Esophagus squamous epithelium (tissue), 5 donors: Measurements from ENCODE around the gene BUD23. TPM values are rescaled to one million over a fixed set of nuclear protein-coding genes. Genes with fewer than 3 reads are reported as not detected.

Experiments
- DNase-seq: peaks from one replicate; lab custom pipeline; 2025; lab: John Stamatoyannopoulos, UW
- H3K27ac ChIP-seq, 4 donors: fragments of 200-600 bp; sonication (generic); one replicate each; pipeline ENCODE4 v1.5.1; 2016 to 2019; ENCODE audit warnings: mild to moderate bottlenecking in 1 of 4
- H3K27me3 ChIP-seq, 4 donors: fragments of 200-600 bp; sonication (generic); 1 replicate in 3 of 4; 2 replicates in 1 of 4; pipeline versions ENCODE4 v1.5.1 to v1.6.0; 2017 to 2021; ENCODE audit warnings: antibody characterized with exemption in 1 of 4
- H3K36me3 ChIP-seq, 3 donors: fragments of 200-600 bp; sonication (generic); one replicate each; pipeline ENCODE4 v1.5.1; 2016 to 2019
- H3K4me1 ChIP-seq, 3 donors: fragments of 200-600 bp; sonication (generic); one replicate each; pipeline ENCODE4 v1.5.1; 2017 to 2019
- H3K4me3 ChIP-seq, 4 donors: fragments of 200-600 bp; sonication (generic); 1 replicate in 3 of 4; 2 replicates in 1 of 4; pipeline ENCODE4 v1.5.1; 2016 to 2019; ENCODE audit warnings: mild to moderate bottlenecking in 2 of 4, moderate library complexity in 1 of 4
- H3K9me3 ChIP-seq, 3 donors: fragments of 200-600 bp; sonication (generic); one replicate each; pipeline ENCODE4 v1.5.1; 2016 to 2019
- POLR2A ChIP-seq, 4 donors: fragments of 450-650 bp; IDR thresholded peaks; one replicate each; pipeline ENCODE4 v1.6.1; 2017; ENCODE audit warnings: antibody characterized with exemption in 4 of 4, mild to moderate bottlenecking in 4 of 4, moderate library complexity in 3 of 4
- WGBS, 2 donors: methylation state at CpG; one replicate each; pipeline ENCODE4 v1.1.5; 2018; 5-methylcytosine and 5-hydroxymethylcytosine counted together
- intact Hi-C: fragments of 100-400 bp; cut with DNase I; formaldehyde crosslinking; loops from one replicate; pipeline ENCODE4 v1.15.0; 2022
- total RNA-seq, 4 donors: library from RNA; depleted of rRNA; stranded (reverse); fragments of >200 nt; gene quantifications; one replicate each; pipeline ENCODE4 v1.1.0, GENCODE V29; 2016
- TF ChIP-seq, protein P1 (sequence below), 6 experiments: fragments of 450-650 bp in 4 of 6; fragments of 200-600 bp in 2 of 6; sonication (generic) in 2 of 6; IDR thresholded peaks; one replicate each; pipeline ENCODE4 v1.5.1; 2016 to 2019; ENCODE audit warnings: antibody characterized with exemption in 6 of 6, mild to moderate bottlenecking in 4 of 6, moderate library complexity in 4 of 6
- donor health status: DM: yes; HTN: yes; CAD: no.

The BUD23 gene
- total RNA-seq, 4 donors from 2014 or later = 24.9 to 44.7 (median 42.6) TPM

DNA sequence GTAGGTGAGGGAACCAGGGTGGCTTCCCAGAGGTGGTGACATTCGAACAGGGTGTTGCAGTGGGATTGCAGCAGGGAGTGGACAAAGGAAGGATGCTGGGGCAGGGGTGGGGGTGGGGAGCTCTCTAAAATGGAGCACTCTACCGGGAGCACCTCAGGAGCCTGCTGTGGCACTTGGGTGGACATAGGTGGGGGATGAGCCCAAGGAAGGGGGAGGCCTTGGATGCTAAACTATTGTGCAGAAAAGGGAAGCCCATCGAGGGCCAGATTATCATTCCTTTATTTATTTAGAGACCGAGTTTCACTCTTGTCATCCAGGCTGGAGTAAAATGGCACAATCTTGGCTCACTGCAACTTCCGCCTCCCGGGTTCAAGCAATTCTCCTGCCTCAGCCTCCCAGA lies 39.4 kb downstream of the BUD23 start:
- Histone ChIP-seq H3K36me3 (no peaks in the 10 kb centered on the region), H3K9me3 (no peaks in the 10 kb centered on the region), H3K4me3 (no peak overlapping the region), H3K4me1 (peaks cover 20 to 38% (median 22%) of the 10 kb centered on the region in 3 donors), H3K27me3 (peaks cover 0 to 25% (median 0%) of the 10 kb centered on the region in 4 donors), H3K27ac (no peak overlapping the region)
- 64 to 70% methylated on average over 6 of the region's 6 CpGs for WGBS, 2 donors
- intact Hi-C loops = loop anchor here (10.0 kb wide), 1 partner anchor 48 kb away; no protein-coding TSS in a partner anchor
- TF ChIP-seq, protein P1, sequence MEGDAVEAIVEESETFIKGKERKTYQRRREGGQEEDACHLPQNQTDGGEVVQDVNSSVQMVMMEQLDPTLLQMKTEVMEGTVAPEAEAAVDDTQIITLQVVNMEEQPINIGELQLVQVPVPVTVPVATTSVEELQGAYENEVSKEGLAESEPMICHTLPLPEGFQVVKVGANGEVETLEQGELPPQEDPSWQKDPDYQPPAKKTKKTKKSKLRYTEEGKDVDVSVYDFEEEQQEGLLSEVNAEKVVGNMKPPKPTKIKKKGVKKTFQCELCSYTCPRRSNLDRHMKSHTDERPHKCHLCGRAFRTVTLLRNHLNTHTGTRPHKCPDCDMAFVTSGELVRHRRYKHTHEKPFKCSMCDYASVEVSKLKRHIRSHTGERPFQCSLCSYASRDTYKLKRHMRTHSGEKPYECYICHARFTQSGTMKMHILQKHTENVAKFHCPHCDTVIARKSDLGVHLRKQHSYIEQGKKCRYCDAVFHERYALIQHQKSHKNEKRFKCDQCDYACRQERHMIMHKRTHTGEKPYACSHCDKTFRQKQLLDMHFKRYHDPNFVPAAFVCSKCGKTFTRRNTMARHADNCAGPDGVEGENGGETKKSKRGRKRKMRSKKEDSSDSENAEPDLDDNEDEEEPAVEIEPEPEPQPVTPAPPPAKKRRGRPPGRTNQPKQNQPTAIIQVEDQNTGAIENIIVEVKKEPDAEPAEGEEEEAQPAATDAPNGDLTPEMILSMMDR (IDR thresholded peaks at IDR 0.05) = no peak
- TF ChIP-seq POLR2A (IDR thresholded peaks at IDR 0.05) = no peak
- DNase-seq = no peak

DNA sequence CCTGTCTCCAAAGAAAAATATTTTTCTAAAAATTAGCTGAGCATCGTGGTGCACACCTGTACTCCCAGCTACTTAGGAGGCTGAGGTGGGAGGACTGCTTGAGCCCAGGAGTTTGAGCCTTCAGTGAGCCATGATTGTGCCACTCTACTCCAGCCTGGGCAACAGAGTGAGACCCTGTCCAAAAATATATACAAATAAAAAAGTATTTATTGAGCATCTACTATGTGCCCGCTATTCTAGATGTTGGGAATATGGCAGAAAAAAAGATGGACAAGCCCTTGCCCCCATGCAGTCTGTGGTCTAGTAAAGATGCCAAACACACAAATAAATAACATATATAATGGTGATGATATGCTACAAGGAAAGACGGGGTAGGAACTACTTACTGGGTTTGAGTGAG lies 40.4 kb downstream of the BUD23 start:
- WGBS, 2 donors = 77 to 80% methylated on average over 2 to 3 of the region's 3 CpGs
- DNase-seq = no peak
- Histone ChIP-seq H3K27me3 (peaks cover 0 to 27% (median 0%) of the 10 kb centered on the region in 4 donors), H3K4me1 (peaks cover 9 to 28% (median 11%) of the 10 kb centered on the region in 3 donors), H3K4me3 (no peak overlapping the region), H3K36me3 (no peaks in the 10 kb centered on the region), H3K27ac (no peak overlapping the region), H3K9me3 (no peaks in the 10 kb centered on the region)
- intact Hi-C loops = loop anchor here (10.0 kb wide), 1 partner anchor 49 kb away; no protein-coding TSS in a partner anchor
- TF ChIP-seq, protein P1 (IDR thresholded peaks at IDR 0.05) = no peak
- TF ChIP-seq POLR2A (IDR thresholded peaks at IDR 0.05) = no peak

DNA sequence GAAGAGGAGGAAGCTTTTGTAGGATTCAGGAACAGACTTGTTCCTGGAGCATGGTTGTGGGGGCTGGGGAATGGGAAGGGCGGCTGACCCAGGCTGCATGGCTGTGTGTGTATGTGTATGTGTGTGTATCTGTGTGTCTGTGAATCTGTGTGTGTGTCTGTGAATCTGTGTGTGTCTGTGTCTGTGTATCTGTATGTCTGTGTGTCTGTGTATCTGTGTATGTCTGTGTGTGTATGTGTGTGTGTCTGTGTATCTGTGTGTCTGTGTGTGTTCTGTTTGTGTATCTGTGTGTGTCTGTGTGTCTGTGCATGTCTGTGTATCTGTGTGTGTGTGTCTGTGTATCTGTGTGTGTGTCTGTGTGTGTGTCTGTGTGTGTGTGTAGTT lies 42.7 kb downstream of the BUD23 start:
- Histone ChIP-seq H3K4me3 (no peak overlapping the region), H3K27ac (no peak overlapping the region), H3K9me3 (no peaks in the 10 kb centered on the region), H3K27me3 (peaks cover 0 to 26% (median 0%) of the 10 kb centered on the region in 4 donors), H3K4me1 (peaks cover 0 to 16% (median 2%) of the 10 kb centered on the region in 3 donors), H3K36me3 (no peaks in the 10 kb centered on the region)
- no peak for DNase-seq
- WGBS, 2 donors = 38 to 50% methylated on average over 1 of the region's 1 CpG
- TF ChIP-seq POLR2A (IDR thresholded peaks at IDR 0.05) = no peak
- TF ChIP-seq, protein P1 (IDR thresholded peaks at IDR 0.05) = no peak
- intact Hi-C loops = loop anchor here (5.0 to 10.0 kb wide), 2 partner anchors 51 to 119 kb away; no protein-coding TSS in a partner anchor

DNA sequence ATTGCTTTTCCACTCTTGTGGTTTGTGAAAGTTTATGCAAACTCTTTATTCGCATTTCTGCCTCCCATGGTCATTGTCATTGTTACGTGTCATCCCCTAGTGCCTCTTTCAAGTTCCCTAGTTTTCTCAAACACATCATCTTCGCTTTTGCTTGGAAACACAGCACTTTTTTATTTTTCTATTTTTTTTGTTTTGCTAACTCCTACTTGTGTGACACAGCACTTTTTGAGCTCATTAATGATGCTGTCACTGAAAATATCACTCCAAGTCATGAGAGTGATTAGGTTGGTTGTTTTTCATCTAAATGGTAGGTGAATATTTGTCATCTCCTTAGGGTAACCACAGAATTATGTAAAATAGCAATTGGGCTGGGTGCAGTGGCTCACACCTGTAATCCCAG lies 44.6 kb downstream of the BUD23 start:
- 61 to 73% methylated on average over 3 of the region's 3 CpGs for WGBS, 2 donors

DNA sequence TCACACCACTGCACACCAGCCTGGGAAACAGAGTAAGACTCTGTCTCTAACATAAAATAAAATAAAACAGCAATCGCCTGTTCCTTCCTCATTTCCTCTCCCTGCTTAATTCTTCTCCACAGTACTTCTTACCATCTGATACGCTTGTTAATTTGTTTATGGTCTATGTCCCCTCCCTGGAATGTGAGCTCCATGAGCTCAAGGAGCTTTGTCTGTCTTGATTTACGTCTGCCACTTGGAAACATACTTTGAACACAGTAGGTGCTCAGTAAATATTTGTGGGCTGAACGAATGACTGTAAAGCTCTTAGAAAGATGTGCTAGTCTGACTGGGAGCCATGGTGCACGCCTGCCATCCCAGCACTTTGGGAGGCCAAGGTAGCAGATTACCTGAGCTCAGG lies 45.2 kb downstream of the BUD23 start:
- no peak overlapping the region for H3K4me3 ChIP-seq
- no peak for DNase-seq
- H3K27ac ChIP-seq = no peak overlapping the region
- TF ChIP-seq POLR2A (IDR thresholded peaks at IDR 0.05) = no peak
- TF ChIP-seq, protein P1 (IDR thresholded peaks at IDR 0.05) = no peak
- intact Hi-C loops = loop anchor here (5.0 to 10.0 kb wide), 2 partner anchors 54 to 121 kb away; no protein-coding TSS in a partner anchor
- H3K27me3 ChIP-seq = peaks cover 0 to 26% (median 0%) of the 10 kb centered on the region in 4 donors
- H3K36me3 ChIP-seq = no peaks in the 10 kb centered on the region
- no peaks in the 10 kb centered on the region for H3K9me3 ChIP-seq
- 51 to 68% methylated on average over 5 of the region's 5 CpGs for WGBS, 2 donors
- H3K4me1 ChIP-seq = peaks cover 0 to 3% (median 0%) of the 10 kb centered on the region in 3 donors

More for the DNA sequence above, 44.6 kb downstream of the BUD23 start:
- no peaks in the 10 kb centered on the region for H3K36me3 ChIP-seq
- DNase-seq = no peak
- peaks cover 0 to 26% (median 0%) of the 10 kb centered on the region in 4 donors for H3K27me3 ChIP-seq
- no peaks in the 10 kb centered on the region for H3K9me3 ChIP-seq
- H3K4me1 ChIP-seq = peaks cover 0 to 3% (median 0%) of the 10 kb centered on the region in 3 donors
- TF ChIP-seq POLR2A (IDR thresholded peaks at IDR 0.05) = no peak
- TF ChIP-seq, protein P1 (IDR thresholded peaks at IDR 0.05) = no peak
- intact Hi-C loops = loop anchor here (5.0 to 10.0 kb wide), 2 partner anchors 53 to 121 kb away; no protein-coding TSS in a partner anchor
- H3K4me3 ChIP-seq = no peak overlapping the region
- H3K27ac ChIP-seq = no peak overlapping the region
